Tongue (tissue), 2 donors: ENCODE measurements around the gene SPTLC1. TPM values are rescaled to one million over a fixed set of nuclear protein-coding genes. Genes with fewer than 3 reads are reported as not detected.
"Not testable (repeated sequence)": the region's sequence is repeated elsewhere in the genome, so short reads cannot be mapped to it uniquely, and the experiment has no call there.

Source experiments
- DNase-seq: peaks from one replicate; pipeline ENCODE4 v3.0.0-alpha.2; 2015
- total RNA-seq: library from RNA; depleted of rRNA; stranded (reverse); fragments of >200 nt; gene quantifications from one replicate; pipeline ENCODE4 v1.2.3, GENCODE V29; 2014

Gene SPTLC1
- total RNA-seq, 1 donor from 2014 or later = 91.9 TPM

- no peak for DNase-seq
These were observed 25.5 kb upstream of the SPTLC1 start for GRCh38 chr9:92140754-92141143.

GRCh38 chr9:92140074-92140753, 25.0 kb upstream of the SPTLC1 start:
- DNase-seq = peak; percentile 79

GRCh38 chr9:92138960-92139540, 23.8 kb upstream of the SPTLC1 start:
- DNase-seq = not testable (repeated sequence)

- DNase-seq = peak; percentile 85
These were observed 23.1 kb upstream of the SPTLC1 start for GRCh38 chr9:92138157-92138959.

GRCh38 chr9:92136184-92136858, 21.1 kb upstream of the SPTLC1 start:
- no peak for DNase-seq

- no peak for DNase-seq
These were observed 20.4 kb upstream of the SPTLC1 start for GRCh38 chr9:92135576-92135975.

GRCh38 chr9:92133949-92134604, 18.9 kb upstream of the SPTLC1 start:
- DNase-seq = peak; percentile 80

- not testable (repeated sequence) for DNase-seq
These were observed 17.7 kb upstream of the SPTLC1 start for GRCh38 chr9:92132913-92133312.

- no peak for DNase-seq
These were observed 17.3 kb upstream of the SPTLC1 start for GRCh38 chr9:92132501-92132900.

GRCh38 chr9:92122800-92123199, 7.6 kb upstream of the SPTLC1 start:
- DNase-seq = no peak

- no peak for DNase-seq
These were observed 6.8 kb upstream of the SPTLC1 start for GRCh38 chr9:92122061-92122460.

GRCh38 chr9:92121265-92121664, 6.1 kb upstream of the SPTLC1 start:
- no peak for DNase-seq

- DNase-seq = no peak
These were observed 4.9 kb upstream of the SPTLC1 start for GRCh38 chr9:92120138-92120537.

GRCh38 chr9:92119586-92119985, 4.4 kb upstream of the SPTLC1 start:
- DNase-seq = no peak

- DNase-seq = no peak
These were observed 7.1 kb downstream of the SPTLC1 start for GRCh38 chr9:92108122-92108521.

GRCh38 chr9:92105446-92106225, 9.6 kb downstream of the SPTLC1 start:
- DNase-seq = not testable (repeated sequence)

- DNase-seq = not testable (repeated sequence)
These were observed 11.6 kb downstream of the SPTLC1 start for GRCh38 chr9:92103601-92104000.

GRCh38 chr9:92100237-92100911, 14.8 kb downstream of the SPTLC1 start:
- DNase-seq = no peak

- no peak for DNase-seq
These were observed 16.6 kb downstream of the SPTLC1 start for GRCh38 chr9:92098638-92099037.

- peak; percentile 85 for DNase-seq
These were observed 17.2 kb downstream of the SPTLC1 start for GRCh38 chr9:92097997-92098482.

GRCh38 chr9:92095236-92095635, 20.0 kb downstream of the SPTLC1 start:
- no peak for DNase-seq
